Fibroblast of lung (primary cell): ENCODE results near the gene SLMAP.

Experiments used
- EZH2 ChIP-seq: IDR thresholded peaks from 2 replicates; pipeline ENCODE4 v1.5.1; 2012; ENCODE audit warnings: low read length, control low read depth, mild to moderate bottlenecking; ENCODE audit errors: missing control alignments
- TF ChIP-seq, protein P1 (sequence below), 2 donors: IDR thresholded peaks in 1 of 2; conservative IDR thresholded peaks in 1 of 2; 1 replicate in 1 of 2; 2 replicates in 1 of 2; pipeline ENCODE4 v1.5.1; 2011 to 2012; ENCODE audit warnings: low read length in 2 of 2, control low read depth in 1 of 2, inconsistent platforms in 1 of 2, low read depth in 1 of 2, mild to moderate bottlenecking in 1 of 2

- TF ChIP-seq, protein P1, sequence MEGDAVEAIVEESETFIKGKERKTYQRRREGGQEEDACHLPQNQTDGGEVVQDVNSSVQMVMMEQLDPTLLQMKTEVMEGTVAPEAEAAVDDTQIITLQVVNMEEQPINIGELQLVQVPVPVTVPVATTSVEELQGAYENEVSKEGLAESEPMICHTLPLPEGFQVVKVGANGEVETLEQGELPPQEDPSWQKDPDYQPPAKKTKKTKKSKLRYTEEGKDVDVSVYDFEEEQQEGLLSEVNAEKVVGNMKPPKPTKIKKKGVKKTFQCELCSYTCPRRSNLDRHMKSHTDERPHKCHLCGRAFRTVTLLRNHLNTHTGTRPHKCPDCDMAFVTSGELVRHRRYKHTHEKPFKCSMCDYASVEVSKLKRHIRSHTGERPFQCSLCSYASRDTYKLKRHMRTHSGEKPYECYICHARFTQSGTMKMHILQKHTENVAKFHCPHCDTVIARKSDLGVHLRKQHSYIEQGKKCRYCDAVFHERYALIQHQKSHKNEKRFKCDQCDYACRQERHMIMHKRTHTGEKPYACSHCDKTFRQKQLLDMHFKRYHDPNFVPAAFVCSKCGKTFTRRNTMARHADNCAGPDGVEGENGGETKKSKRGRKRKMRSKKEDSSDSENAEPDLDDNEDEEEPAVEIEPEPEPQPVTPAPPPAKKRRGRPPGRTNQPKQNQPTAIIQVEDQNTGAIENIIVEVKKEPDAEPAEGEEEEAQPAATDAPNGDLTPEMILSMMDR (conservative IDR thresholded peaks at IDR 0.05 in 1 of 2, IDR thresholded peaks at IDR 0.05 in 1 of 2; ENCODE audit: low read depth in 1 of 2, low read length in 2 of 2): no peak
- no peak for TF ChIP-seq EZH2
Observed at GRCh38 chr3:57918123-57918837, 162.2 kb downstream of the SLMAP start.
